ENCODE data around the gene KIAA1549. TPM values are rescaled to one million over a fixed set of nuclear protein-coding genes. Genes with fewer than 3 reads are reported as not detected.

Gene KIAA1549
- total RNA-seq, 4 donors from 2014 or later = 2.3 to 3.2 (median 2.8) TPM

DNA sequence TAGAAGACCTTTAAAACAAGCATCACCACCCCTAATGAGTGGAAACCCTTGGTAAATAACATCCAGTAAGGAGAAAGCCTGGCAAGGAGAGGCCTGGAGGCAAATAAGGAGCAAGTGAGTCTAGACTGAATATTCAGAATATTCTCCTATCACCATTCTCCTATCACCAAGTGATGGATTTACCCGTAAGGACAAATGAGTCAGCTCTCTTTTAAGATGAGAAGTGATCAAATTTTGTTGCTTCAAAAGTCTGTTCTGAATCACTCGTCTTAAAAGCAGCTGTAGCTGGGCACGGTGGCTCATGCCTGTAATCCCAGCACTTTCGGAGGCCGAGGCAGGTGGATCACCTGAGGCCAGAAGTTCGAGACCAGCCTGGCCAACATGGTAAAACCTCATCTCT, 28.4 kb downstream of the KIAA1549 start:
- 100% methylated on average over 6 of the region's 6 CpGs for WGBS

DNA sequence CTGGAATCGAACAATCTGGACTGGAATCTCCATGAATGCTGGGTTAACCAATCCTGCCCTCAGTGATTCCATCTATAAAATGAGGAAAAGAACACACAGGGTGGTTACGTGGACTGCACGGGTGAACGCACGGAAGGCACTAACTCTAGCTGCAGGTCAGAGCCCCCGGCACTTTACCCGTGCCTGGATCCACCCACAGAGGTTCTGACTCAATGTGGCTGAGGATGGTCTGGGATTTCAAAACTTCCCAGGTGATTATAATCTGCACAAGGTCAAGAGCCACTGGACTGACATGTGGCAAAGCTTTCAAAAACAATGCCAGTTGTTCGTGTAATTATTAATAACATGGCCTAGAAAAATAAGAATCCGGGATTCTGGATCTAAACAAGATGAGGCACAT, 29.2 kb downstream of the KIAA1549 start:
- TF ChIP-seq, protein P1, sequence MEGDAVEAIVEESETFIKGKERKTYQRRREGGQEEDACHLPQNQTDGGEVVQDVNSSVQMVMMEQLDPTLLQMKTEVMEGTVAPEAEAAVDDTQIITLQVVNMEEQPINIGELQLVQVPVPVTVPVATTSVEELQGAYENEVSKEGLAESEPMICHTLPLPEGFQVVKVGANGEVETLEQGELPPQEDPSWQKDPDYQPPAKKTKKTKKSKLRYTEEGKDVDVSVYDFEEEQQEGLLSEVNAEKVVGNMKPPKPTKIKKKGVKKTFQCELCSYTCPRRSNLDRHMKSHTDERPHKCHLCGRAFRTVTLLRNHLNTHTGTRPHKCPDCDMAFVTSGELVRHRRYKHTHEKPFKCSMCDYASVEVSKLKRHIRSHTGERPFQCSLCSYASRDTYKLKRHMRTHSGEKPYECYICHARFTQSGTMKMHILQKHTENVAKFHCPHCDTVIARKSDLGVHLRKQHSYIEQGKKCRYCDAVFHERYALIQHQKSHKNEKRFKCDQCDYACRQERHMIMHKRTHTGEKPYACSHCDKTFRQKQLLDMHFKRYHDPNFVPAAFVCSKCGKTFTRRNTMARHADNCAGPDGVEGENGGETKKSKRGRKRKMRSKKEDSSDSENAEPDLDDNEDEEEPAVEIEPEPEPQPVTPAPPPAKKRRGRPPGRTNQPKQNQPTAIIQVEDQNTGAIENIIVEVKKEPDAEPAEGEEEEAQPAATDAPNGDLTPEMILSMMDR (IDR thresholded peaks at IDR 0.05) = no peak
- TF ChIP-seq POLR2AphosphoS5 (IDR thresholded peaks at IDR 0.05) = no peak
- TF ChIP-seq POLR2A (IDR thresholded peaks at IDR 0.05; ENCODE audit: low read depth) = no peak
- TF ChIP-seq EP300 (IDR thresholded peaks at IDR 0.05) = no peak
- Histone ChIP-seq H3K36me3 (no peaks in the 10 kb centered on the region), H3K4me1 (no peaks in the 10 kb centered on the region), H3K9me3 (no peaks in the 10 kb centered on the region), H3K4me3 (no peak overlapping the region), H3K27ac (replicated peaks in 1 of 4) (no peak overlapping the region), H3K27me3 (no peaks in the 10 kb centered on the region)
- DNase-seq (ENCODE audit: extremely low spot score) = no peak
- WGBS = 93% methylated on average over 9 of the region's 9 CpGs
- intact Hi-C loops (cut with DNase I) = no loop called here

More for the DNA sequence above, 28.4 kb downstream of the KIAA1549 start:
- H3K9me3 ChIP-seq = no peaks in the 10 kb centered on the region
- DNase-seq (ENCODE audit: extremely low spot score) = no peak
- H3K36me3 ChIP-seq = no peaks in the 10 kb centered on the region
- H3K4me3 ChIP-seq = no peak overlapping the region
- H3K27ac ChIP-seq (replicated peaks in 1 of 4) = no peak overlapping the region
- no peaks in the 10 kb centered on the region for H3K27me3 ChIP-seq
- TF ChIP-seq, protein P1 (IDR thresholded peaks at IDR 0.05) = no peak
- TF ChIP-seq EP300 (IDR thresholded peaks at IDR 0.05) (no peak), POLR2AphosphoS5 (IDR thresholded peaks at IDR 0.05) (no peak), POLR2A (IDR thresholded peaks at IDR 0.05; ENCODE audit: low read depth) (no peak)
- intact Hi-C loops (cut with DNase I) = no loop called here
- no peaks in the 10 kb centered on the region for H3K4me1 ChIP-seq

DNA sequence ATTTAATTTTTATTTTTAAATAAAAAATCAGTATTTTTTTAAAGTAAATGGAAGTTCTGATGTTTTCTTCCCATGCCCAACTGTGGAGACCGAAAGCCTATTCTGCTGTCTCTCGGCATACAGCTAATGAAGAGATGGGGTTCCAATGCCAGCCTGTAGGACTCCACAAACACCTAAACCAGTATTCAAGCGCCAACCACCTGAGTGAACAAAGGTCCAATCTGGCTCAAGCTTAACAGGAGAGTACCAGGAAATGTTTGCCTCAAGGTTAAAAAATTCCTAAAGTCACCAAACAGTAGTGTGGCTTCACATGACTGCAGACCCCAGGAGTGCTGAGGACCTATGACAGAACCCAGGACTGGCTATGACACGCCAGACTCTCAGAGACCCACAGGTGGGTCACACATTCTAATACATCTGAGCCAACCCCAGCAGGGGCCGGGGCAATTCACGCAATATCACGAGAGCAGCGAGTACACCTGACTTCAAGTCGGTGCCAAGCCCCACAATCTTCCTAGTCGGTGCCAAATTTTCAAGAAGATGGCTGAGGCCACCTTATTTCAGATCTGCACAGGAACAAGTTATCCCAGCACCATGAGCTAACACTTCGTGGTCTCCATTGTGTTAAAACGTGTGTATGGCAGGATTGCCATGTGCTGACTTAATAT, 31.6 kb downstream of the KIAA1549 start:
- no peak overlapping the region for H3K27ac ChIP-seq (replicated peaks in 1 of 4)
- H3K36me3 ChIP-seq = no peaks in the 10 kb centered on the region
- H3K4me3 ChIP-seq = no peak overlapping the region
- TF ChIP-seq, protein P1 (IDR thresholded peaks at IDR 0.05) = no peak
- TF ChIP-seq POLR2A (IDR thresholded peaks at IDR 0.05; ENCODE audit: low read depth) (no peak), POLR2AphosphoS5 (IDR thresholded peaks at IDR 0.05) (no peak), EP300 (IDR thresholded peaks at IDR 0.05) (no peak)
- no peak for DNase-seq (ENCODE audit: extremely low spot score)
- H3K4me1 ChIP-seq = no peaks in the 10 kb centered on the region
- 95% methylated on average over 12 of the region's 12 CpGs for WGBS
- no peaks in the 10 kb centered on the region for H3K9me3 ChIP-seq
- intact Hi-C loops (cut with DNase I) = no loop called here
- no peaks in the 10 kb centered on the region for H3K27me3 ChIP-seq

DNA sequence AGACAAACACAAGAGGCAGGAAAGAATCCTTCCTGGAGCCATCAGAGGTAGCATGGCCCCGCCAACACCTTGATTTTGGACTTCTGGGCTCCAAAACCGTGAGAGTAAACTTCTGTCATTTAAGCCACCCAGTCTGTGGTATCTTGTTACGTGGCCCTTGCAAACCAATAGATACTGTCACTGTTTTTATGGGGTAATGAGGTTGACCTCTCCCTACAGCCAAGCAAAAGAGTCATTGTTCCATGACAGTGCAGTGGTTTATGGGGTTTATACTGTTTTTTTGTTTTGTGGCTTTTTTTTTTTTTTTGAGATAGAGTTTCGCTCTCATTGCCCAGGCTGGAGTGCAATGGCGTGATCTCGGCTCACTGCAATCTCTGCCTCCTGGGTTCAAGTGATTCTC, 32.8 kb downstream of the KIAA1549 start:
- Histone ChIP-seq H3K4me1 (no peaks in the 10 kb centered on the region), H3K27me3 (no peaks in the 10 kb centered on the region), H3K4me3 (no peak overlapping the region), H3K27ac (replicated peaks in 1 of 4) (no peak overlapping the region), H3K9me3 (no peaks in the 10 kb centered on the region), H3K36me3 (no peaks in the 10 kb centered on the region)
- no peak for DNase-seq (ENCODE audit: extremely low spot score)
- TF ChIP-seq POLR2AphosphoS5 (IDR thresholded peaks at IDR 0.05) (no peak), POLR2A (IDR thresholded peaks at IDR 0.05; ENCODE audit: low read depth) (no peak), EP300 (IDR thresholded peaks at IDR 0.05) (no peak)
- TF ChIP-seq, protein P1 (IDR thresholded peaks at IDR 0.05) = no peak
- intact Hi-C loops (cut with DNase I) = no loop called here
- 94% methylated on average over 6 of the region's 6 CpGs for WGBS

DNA sequence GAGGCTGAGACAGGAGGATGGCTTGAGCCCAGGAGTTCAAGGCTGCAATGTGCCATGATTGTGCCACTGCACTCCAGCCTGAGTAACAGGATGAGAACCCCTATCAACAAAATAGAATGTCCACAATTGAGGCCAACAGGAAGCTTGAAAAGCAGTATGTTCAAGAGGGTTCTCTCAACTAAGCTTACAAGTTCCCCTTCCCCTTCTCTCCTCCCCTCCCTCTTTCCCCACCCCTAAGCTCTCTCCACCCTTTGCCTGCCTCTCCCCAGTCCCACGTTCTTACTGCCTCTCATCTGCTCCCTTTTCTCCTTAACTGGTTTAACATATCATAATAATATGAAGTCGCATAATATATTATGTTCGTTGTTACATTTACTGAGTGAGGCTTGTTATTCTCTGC, 35.4 kb downstream of the KIAA1549 start:
- Histone ChIP-seq H3K27ac (replicated peaks in 1 of 4) (no peak overlapping the region), H3K36me3 (no peaks in the 10 kb centered on the region), H3K27me3 (no peaks in the 10 kb centered on the region), H3K4me3 (no peak overlapping the region), H3K4me1 (no peaks in the 10 kb centered on the region), H3K9me3 (no peaks in the 10 kb centered on the region)
- intact Hi-C loops (cut with DNase I) = no loop called here
- TF ChIP-seq POLR2A (IDR thresholded peaks at IDR 0.05; ENCODE audit: low read depth) (no peak), EP300 (IDR thresholded peaks at IDR 0.05) (no peak), POLR2AphosphoS5 (IDR thresholded peaks at IDR 0.05) (no peak)
- TF ChIP-seq, protein P1 (IDR thresholded peaks at IDR 0.05) = no peak
- DNase-seq (ENCODE audit: extremely low spot score) = no peak
- WGBS = 72% methylated on average over 3 of the region's 3 CpGs
